NOMO-1 treated with DMSO at 0.1 percent for 48 hours (cell line): ENCODE results near the gene VSIG10L2.
"Not testable (repeated sequence)": the region's sequence is repeated elsewhere in the genome, so short reads cannot be mapped to it uniquely, and the experiment has no call there.

Experiments used
- DNase-seq: peaks from one replicate; lab custom pipeline; 2025; ENCODE audit not compliant: unreplicated experiment; lab: John Stamatoyannopoulos, UW

VSIG10L2 gene

GRCh38 chr11:125945797-125946520 is at the start of gene VSIG10L2:
Gene VSIG10L2, plus strand, starts transcription at chr11:125946044. Its CDS starts 12 bp downstream, at chr11:125946056.
- DNase-seq, result no peak

- no peak for DNase-seq
Measured at GRCh38 chr11:125901872-125902271, 44.0 kb upstream of the VSIG10L2 start.

- DNase-seq, result no peak
Measured at GRCh38 chr11:125902277-125902926, 43.4 kb upstream of the VSIG10L2 start.

- DNase-seq, result peak; percentile 82
Measured at GRCh38 chr11:125902927-125903710, 42.7 kb upstream of the VSIG10L2 start, which contains the start of gene PUS3. Gene PUS3, minus strand, starts transcription at chr11:125903206. Its CDS starts 6,922 bp downstream, at chr11:125896284.

GRCh38 chr11:125903711-125904659 is 41.9 kb upstream of the VSIG10L2 start, which contains the start of gene DDX25:
Gene DDX25, plus strand, starts transcription at chr11:125904508. Its CDS starts 10 bp downstream, at chr11:125904518.
- no peak for DNase-seq

GRCh38 chr11:125904678-125905077 is 41.2 kb upstream of the VSIG10L2 start:
- no peak for DNase-seq

GRCh38 chr11:125910226-125910849 is 35.5 kb upstream of the VSIG10L2 start:
- no peak for DNase-seq

- not testable (repeated sequence) for DNase-seq
Measured at GRCh38 chr11:125914601-125915000, 31.2 kb upstream of the VSIG10L2 start.

GRCh38 chr11:125916683-125917347 is 29.0 kb upstream of the VSIG10L2 start:
- DNase-seq, result no peak

GRCh38 chr11:125918140-125918840 is 27.6 kb upstream of the VSIG10L2 start:
- DNase-seq, result no peak

- DNase-seq, result no peak
Measured at GRCh38 chr11:125921042-125921441, 24.8 kb upstream of the VSIG10L2 start.

GRCh38 chr11:125922156-125922555 is 23.7 kb upstream of the VSIG10L2 start:
- no peak for DNase-seq

GRCh38 chr11:125923012-125923579 is 22.7 kb upstream of the VSIG10L2 start:
- peak; percentile 60 for DNase-seq

GRCh38 chr11:125923633-125924032 is 22.2 kb upstream of the VSIG10L2 start:
- no peak for DNase-seq

GRCh38 chr11:125924384-125925007 is 21.3 kb upstream of the VSIG10L2 start:
- no peak for DNase-seq

GRCh38 chr11:125925247-125925740 is 20.6 kb upstream of the VSIG10L2 start:
- no peak for DNase-seq

GRCh38 chr11:125925804-125926203 is 20.0 kb upstream of the VSIG10L2 start:
- no peak for DNase-seq

GRCh38 chr11:125926682-125927081 is 19.2 kb upstream of the VSIG10L2 start:
- no peak for DNase-seq
